Measurements from ENCODE around the gene CEP68. TPM values are rescaled to one million over a fixed set of nuclear protein-coding genes. Genes with fewer than 3 reads are reported as not detected.
A peak's percentile ranks its signal among the peaks of the same experiment; 100 is the strongest.

CEP68 gene
- total RNA-seq, 1 donor from 2014 or later: 5.9 TPM

DNA sequence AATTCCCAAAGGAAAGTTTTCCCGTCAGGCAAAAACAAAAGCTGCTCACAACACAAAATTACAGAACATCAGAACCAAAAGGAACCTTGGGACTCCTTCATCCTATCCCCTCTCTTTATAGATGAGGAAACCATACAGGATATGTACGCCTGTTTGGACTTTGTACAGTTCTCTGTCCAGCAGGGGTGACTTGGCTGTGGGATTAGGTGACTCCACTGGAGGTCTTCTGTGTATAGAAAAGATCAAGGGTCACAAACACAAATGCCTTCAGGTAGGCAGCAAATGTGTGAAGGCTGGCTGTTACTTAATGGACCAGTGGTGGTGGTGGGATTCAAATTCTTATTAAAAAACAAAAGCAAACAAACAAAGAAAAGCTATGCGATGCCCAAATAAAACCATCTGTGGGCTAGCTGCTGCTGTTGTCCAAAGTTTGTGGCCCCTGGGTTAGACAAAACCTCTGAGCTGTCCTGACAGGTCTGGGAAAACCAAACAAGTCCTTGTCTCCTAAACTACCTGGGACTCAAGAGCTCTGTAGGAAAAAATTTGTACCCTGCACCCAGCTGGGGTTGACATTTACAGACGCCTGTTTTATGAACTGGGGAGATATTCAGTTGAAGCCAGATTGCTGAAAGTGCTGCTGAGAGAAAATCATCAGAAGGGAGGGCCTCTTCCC lies 1.3 kb upstream of the CEP68 start:
- Mint-ChIP-seq H3K4me3 (ENCODE audit: low read depth) (peak overlapping the region; percentile 92), H3K4me1 (ENCODE audit: low read depth) (peaks cover 52% of the 10 kb centered on the region), H3K36me3 (ENCODE audit: low read depth) (peaks cover 12% of the 10 kb centered on the region), H3K27ac (peak overlapping the region; percentile 73), H3K9me3 (no peaks in the 10 kb centered on the region), H3K27me3 (ENCODE audit: low read depth) (no peaks in the 10 kb centered on the region)
- intact Hi-C loops (cut with micrococcal nuclease): loop anchor here (5.0 to 10.0 kb wide), 4 partner anchors 303 to 530 kb away; partner anchors contain the start of genes AFTPH and SPRED2
- no peak for DNase-seq (ENCODE audit: low spot score)

DNA sequence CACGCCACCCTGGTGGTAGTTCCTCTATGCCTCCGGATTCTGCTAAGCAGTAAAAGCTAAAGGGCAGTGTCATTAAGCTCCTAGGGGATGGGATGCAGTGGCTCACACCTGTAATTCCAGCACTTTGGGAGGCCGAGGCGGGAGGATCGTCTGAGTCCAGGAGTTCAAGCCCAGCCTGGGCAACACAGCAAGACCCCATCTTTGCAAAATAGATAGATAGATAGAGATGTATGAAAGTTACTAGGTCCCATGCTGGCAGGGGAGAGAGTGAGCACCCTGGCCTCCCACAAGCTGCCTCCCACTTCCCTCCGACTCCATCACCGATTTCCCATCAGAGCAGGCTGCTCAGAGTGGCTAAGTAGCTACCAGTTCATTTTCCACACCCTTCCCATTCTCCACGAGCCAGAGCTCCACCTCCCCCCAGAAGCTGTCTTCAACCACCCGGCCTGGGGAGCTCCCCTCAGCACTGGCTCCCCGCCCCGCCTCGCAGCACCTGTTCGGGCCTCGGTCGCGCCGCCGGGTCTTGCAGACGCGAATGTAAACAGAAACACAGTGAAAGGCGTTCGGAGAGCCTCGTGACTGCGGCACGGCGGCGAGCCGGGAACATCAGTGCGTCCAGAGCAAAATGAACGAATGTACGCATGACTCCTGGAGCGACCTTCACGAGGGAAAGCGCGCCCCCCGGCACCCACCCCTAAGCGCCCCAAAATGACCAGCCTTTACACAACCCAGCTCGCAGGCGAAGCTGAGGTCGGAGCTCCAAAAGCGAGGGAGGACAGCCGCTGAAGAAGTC lies 598 bp upstream of the CEP68 start:
- peak overlapping the region; percentile 73 for H3K27ac Mint-ChIP-seq
- H3K9me3 Mint-ChIP-seq: no peaks in the 10 kb centered on the region
- no peak for DNase-seq (ENCODE audit: low spot score)
- no peaks in the 10 kb centered on the region for H3K27me3 Mint-ChIP-seq (ENCODE audit: low read depth)
- peaks cover 52% of the 10 kb centered on the region for H3K4me1 Mint-ChIP-seq (ENCODE audit: low read depth)
- H3K36me3 Mint-ChIP-seq (ENCODE audit: low read depth): peaks cover 12% of the 10 kb centered on the region
- H3K4me3 Mint-ChIP-seq (ENCODE audit: low read depth): peak overlapping the region; percentile 92
- intact Hi-C loops (cut with micrococcal nuclease): loop anchor here (1.0 to 10.0 kb wide), 8 partner anchors 67 to 531 kb away; partner anchors contain the start of genes ACTR2, AFTPH, RAB1A and SLC1A4

DNA sequence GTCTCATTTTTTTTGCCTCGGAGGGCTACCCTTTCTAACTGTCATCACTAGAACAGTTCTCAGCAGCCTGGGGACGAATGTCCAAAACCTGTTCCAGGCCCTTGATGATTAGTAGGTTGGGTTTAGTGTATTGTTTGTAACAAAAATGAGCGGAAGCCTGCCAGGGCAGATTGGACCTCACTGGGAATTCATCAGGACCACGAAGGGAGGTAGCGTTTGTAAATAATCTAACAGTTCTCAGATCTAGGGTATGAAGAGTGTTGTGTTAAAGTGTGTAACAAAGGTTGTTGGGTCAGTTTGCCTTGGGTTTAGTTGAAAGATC lies 799 bp downstream of the CEP68 start:
- no peak for DNase-seq (ENCODE audit: low spot score)
- no peaks in the 10 kb centered on the region for H3K9me3 Mint-ChIP-seq
- intact Hi-C loops (cut with micrococcal nuclease): loop anchor here (2.0 to 10.0 kb wide), 6 partner anchors 68 to 532 kb away; partner anchors contain the start of genes ACTR2, AFTPH, SLC1A4 and SPRED2
- H3K4me1 Mint-ChIP-seq (ENCODE audit: low read depth): peaks cover 52% of the 10 kb centered on the region
- H3K36me3 Mint-ChIP-seq (ENCODE audit: low read depth): peaks cover 1% of the 10 kb centered on the region
- H3K4me3 Mint-ChIP-seq (ENCODE audit: low read depth): peak overlapping the region; percentile 78
- no peaks in the 10 kb centered on the region for H3K27me3 Mint-ChIP-seq (ENCODE audit: low read depth)
- H3K27ac Mint-ChIP-seq: peak overlapping the region; percentile 71

DNA sequence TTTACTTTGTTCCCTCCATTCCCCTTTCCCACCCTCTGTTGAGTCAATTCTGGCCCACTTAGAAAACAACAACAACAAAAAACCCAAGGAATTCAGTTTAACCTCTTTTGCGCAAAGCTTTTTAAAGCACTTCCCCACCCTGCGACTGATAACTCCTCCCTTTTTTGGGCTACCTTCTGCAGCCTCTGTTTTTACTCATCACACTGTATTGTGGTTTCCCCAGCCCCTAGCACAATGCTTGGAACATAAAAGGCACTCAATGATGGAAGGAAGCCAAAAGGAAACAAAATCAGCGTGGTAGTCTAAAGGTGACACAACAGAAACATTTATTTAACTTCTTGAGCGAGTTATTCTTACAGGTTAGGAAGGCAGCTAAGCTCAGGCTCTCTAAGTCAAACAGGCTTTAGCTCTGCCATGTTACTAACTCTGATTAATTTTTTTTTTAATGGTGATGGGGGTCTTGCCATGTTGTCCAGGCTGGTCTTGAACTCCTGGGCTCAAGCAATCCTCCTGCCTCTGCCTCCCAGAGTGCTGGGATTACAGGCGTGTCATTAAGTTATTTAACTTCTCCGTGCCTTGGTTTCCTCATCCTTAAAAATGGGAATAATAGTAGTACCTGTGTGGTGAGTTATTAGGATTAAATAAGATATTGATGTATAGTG lies 1.3 kb downstream of the CEP68 start:
- peak overlapping the region; percentile 78 for H3K4me3 Mint-ChIP-seq (ENCODE audit: low read depth)
- no peaks in the 10 kb centered on the region for H3K36me3 Mint-ChIP-seq (ENCODE audit: low read depth)
- peak overlapping the region; percentile 71 for H3K27ac Mint-ChIP-seq
- intact Hi-C loops (cut with micrococcal nuclease): loop anchor here (2.0 to 10.0 kb wide), 6 partner anchors 69 to 533 kb away; partner anchors contain the start of genes ACTR2, AFTPH, SLC1A4 and SPRED2
- H3K4me1 Mint-ChIP-seq (ENCODE audit: low read depth): peaks cover 50% of the 10 kb centered on the region
- peak; percentile 67 for DNase-seq (ENCODE audit: low spot score)
- H3K27me3 Mint-ChIP-seq (ENCODE audit: low read depth): no peaks in the 10 kb centered on the region
- H3K9me3 Mint-ChIP-seq: no peaks in the 10 kb centered on the region

DNA sequence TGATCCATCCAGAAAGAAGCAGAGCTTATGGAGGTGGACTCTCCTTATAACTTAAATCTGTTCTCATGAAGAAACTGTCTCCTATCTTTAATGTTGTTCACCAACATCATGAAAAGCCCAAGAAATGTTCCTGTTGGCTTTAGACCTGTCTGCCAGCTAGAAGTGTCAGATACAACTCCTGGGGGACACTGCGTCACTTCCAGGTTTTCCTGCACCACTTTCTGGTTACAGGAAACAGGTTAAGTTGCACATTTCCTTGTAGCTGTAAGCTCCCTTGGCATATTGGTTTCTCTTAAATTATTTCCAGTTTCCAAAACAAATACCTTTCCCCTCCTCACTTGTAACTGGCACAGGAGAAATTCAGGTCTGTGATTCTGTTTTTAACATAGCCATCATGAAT lies 2.9 kb downstream of the CEP68 start:
- Mint-ChIP-seq H3K9me3 (no peaks in the 10 kb centered on the region), H3K36me3 (ENCODE audit: low read depth) (no peaks in the 10 kb centered on the region), H3K4me1 (ENCODE audit: low read depth) (peaks cover 40% of the 10 kb centered on the region), H3K27me3 (ENCODE audit: low read depth) (no peaks in the 10 kb centered on the region), H3K27ac (no peak overlapping the region), H3K4me3 (ENCODE audit: low read depth) (no peak overlapping the region)
- DNase-seq (ENCODE audit: low spot score): no peak
- intact Hi-C loops (cut with micrococcal nuclease): loop anchor here (5.0 to 10.0 kb wide), 4 partner anchors 307 to 534 kb away; partner anchors contain the start of genes AFTPH and SPRED2

DNA sequence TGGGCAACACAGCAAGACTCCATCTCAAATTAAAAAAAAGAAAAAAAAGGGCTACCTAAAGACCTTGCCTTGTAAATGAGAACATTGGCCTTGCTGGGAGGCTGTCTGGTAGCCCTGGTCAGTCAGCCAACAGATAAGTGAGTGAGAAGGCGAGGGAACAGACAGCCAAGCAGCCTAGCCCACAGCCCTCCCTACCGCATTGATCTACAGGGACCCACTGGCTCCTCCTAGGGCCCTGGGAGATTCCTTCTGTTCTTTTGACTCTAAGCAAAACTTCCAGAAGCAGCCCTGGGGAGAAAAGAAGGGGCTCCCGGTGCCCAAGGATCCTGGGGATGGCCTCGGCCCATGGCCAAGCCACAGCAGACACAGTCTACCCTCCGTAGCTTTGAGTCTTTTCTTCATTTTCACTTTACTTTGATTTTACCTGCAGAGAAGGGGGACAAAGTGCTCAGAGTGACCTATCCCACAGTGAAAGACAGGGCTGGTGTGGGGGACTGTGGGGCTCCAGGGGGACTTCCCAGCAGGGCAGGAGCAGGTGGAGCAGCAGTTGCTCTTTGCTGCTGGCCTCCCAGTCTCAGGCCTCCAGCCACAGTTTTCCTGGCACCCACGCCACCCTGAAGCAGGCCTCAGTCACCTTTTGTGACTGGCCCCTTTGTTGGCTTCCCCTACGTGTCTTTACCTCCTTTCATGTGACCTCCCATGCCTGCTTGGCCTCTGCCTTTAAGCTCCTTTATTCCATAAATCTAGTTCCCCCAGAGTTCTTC lies 5.1 kb downstream of the CEP68 start:
- Mint-ChIP-seq H3K4me3 (ENCODE audit: low read depth) (no peak overlapping the region), H3K9me3 (no peaks in the 10 kb centered on the region), H3K27me3 (ENCODE audit: low read depth) (no peaks in the 10 kb centered on the region), H3K36me3 (ENCODE audit: low read depth) (no peaks in the 10 kb centered on the region), H3K27ac (no peak overlapping the region), H3K4me1 (ENCODE audit: low read depth) (peaks cover 32% of the 10 kb centered on the region)
- no peak for DNase-seq (ENCODE audit: low spot score)
- intact Hi-C loops (cut with micrococcal nuclease): no loop called here

DNA sequence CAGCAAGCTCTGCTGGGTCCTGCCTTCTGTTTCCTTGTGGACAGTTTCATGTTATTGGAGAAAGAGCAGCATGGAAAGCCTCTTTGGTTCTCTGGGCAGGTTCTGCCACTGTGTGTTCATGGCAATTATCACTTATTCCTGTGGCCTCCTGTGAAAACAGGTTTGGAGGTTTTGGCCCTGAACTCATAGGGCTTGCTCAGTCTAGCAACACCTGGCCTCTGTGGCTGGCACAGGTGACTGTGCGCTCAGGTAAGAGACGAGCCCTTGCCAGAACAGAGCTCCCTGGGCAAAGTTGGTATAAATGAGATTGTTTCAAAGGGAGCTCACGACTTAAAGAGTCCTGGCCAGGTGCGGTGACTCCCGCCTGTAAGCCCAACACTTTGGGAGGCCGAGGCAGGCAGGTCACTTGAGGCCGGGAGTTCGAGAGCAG lies 5.7 kb downstream of the CEP68 start:
- intact Hi-C loops (cut with micrococcal nuclease): no loop called here
- Mint-ChIP-seq H3K27ac (no peak overlapping the region), H3K36me3 (ENCODE audit: low read depth) (no peaks in the 10 kb centered on the region), H3K4me1 (ENCODE audit: low read depth) (peaks cover 31% of the 10 kb centered on the region), H3K27me3 (ENCODE audit: low read depth) (no peaks in the 10 kb centered on the region), H3K4me3 (ENCODE audit: low read depth) (no peak overlapping the region), H3K9me3 (no peaks in the 10 kb centered on the region)
- no peak for DNase-seq (ENCODE audit: low spot score)

DNA sequence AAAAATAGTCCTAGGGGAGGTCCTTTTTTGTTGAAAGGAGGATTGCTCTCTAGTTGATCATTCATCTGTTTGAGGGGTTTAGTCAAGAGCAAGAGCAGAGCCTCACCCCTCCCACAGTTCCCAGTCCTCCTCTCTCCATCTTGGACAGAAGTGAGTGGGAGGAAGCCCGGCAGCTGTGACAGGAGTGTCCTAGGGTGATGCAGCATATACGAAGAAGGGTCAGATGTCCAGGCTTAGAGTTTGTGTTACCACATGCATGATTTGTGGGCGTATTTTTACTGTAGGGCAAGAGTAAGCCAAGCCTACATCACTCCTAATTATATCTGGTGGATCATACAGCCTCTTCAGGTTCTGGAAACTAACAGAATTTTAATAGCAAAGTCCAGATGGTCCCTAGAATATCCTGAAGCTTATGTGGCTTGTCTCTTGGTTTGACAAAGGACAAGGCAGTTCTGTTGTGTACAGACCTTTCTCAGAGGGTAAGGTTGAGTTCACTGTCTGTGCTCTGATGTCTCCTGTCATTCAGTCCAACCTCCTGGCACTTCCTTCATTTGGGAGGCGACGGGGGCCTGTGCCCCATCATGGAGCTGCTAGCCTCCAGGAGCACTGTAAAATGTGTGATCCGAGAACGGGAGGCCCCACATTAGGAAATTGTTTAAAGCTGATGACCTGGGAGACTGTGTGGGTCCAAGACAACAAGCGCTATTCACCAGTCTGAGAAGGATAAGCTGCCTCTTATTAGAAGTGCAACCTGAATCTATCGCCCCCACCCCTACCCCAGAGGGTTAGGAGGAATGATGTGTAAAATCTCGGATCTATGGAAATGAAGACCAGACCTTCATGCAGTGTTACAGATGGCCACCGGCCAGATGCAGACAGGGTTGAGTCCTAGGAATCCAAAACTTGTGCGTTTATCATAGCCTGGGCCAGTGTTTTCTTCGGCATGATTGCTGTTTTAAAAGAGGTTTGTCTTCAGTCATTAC lies 6.9 kb downstream of the CEP68 start:
- intact Hi-C loops (cut with micrococcal nuclease): no loop called here

DNA sequence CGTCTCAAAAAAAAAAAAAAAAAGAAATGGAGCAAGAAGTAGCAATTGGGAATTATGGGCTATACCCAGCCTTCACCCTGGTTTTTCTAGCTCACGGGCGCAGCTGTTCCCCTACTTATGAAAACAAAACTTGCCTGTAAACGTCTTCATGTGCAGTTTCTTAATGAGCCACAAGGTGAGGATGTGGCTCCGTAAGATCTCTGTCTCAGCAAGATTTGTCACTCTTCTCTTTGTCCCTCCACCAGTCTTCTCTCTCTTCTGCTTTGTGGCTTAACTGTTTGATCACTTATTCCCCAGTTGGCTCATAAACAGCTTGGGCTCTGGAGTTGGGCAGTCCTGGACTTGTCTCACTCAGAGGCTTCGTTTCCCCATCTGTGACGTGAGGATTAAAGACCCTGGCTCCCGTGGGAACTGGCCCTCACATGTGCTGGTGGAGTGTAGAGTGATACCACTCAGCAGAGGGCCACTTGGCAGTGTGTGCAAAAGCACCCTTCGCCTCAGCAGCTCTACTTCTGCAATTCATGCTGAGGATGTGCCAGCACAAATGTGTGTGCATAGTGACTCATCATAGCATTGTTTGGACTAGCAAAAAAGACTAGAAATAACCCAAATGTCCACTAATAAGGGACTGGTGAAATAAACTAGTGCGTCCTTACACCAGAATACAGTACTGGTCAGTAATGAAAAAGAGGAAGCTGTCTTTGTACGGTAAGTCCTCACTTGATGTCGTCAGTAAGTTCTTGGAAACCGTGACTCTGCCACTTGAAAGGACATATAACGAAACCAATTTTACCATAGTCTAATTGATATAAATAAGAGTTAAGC lies 8.7 kb downstream of the CEP68 start:
- Mint-ChIP-seq H3K4me1 (ENCODE audit: low read depth) (peaks cover 21% of the 10 kb centered on the region), H3K4me3 (ENCODE audit: low read depth) (no peak overlapping the region), H3K36me3 (ENCODE audit: low read depth) (no peaks in the 10 kb centered on the region), H3K27ac (peak overlapping the region; percentile 69), H3K27me3 (ENCODE audit: low read depth) (no peaks in the 10 kb centered on the region), H3K9me3 (no peaks in the 10 kb centered on the region)
- DNase-seq (ENCODE audit: low spot score): peak; percentile 38
- intact Hi-C loops (cut with micrococcal nuclease): loop anchor here (1.0 to 5.0 kb wide), 4 partner anchors 66 to 507 kb away; partner anchors contain the start of gene RAB1A

More for the DNA sequence above, 6.9 kb downstream of the CEP68 start:
- Mint-ChIP-seq H3K36me3 (ENCODE audit: low read depth) (no peaks in the 10 kb centered on the region), H3K27ac (no peak overlapping the region), H3K27me3 (ENCODE audit: low read depth) (no peaks in the 10 kb centered on the region), H3K4me1 (ENCODE audit: low read depth) (peaks cover 25% of the 10 kb centered on the region), H3K4me3 (ENCODE audit: low read depth) (no peak overlapping the region), H3K9me3 (no peaks in the 10 kb centered on the region)
- no peak for DNase-seq (ENCODE audit: low spot score)

DNA sequence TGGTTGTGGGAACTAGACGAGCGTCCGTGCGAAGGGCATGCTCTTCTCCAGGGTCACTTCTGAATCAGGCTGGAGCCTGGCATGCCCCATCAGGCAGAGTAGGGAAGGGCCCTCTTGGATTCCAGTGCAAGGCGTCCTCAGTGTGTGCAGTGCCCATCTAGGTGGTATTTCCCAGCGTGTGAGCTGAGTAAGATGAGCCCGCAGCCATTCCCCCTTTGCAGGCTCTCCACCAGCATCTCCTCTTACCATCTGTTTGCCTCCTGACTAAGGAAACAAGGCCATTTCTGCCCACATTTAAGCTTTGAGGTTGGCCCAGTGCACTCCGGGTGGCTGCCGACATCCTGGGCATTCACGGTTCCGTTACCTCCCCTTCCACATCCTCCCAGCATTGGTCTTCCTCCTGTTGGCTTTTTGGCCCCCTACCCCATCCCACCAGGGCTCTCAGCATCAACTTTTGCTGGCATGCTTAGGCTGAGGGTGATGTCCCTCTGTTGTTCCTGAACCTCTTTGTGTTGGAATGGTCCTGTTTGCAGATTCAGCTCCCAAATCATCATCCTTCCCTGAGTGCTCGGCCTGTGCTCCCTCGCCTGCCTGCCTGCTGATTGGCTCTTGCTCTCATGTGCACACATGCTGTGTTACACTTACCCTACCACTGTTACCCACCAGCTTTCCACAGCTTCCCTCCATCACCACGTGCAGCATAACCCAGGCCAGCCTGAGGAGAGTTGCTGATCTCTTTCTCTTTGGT lies 11.8 kb downstream of the CEP68 start:
- Mint-ChIP-seq H3K4me3 (ENCODE audit: low read depth) (no peak overlapping the region), H3K27me3 (ENCODE audit: low read depth) (no peaks in the 10 kb centered on the region), H3K9me3 (no peaks in the 10 kb centered on the region), H3K4me1 (ENCODE audit: low read depth) (peaks cover 30% of the 10 kb centered on the region), H3K36me3 (ENCODE audit: low read depth) (peaks cover 26% of the 10 kb centered on the region), H3K27ac (no peak overlapping the region)
- no peak for DNase-seq (ENCODE audit: low spot score)
- intact Hi-C loops (cut with micrococcal nuclease): loop anchor here (5.0 kb wide), 1 partner anchor 504 kb away; no protein-coding TSS in a partner anchor

Measured in activated T-helper 2 cell treated with anti-CD3 and anti-CD28 coated beads, Interferon-gamma antibody, Interleukin-2, Interleukin-4, amounts not matched to agents 10 μg/mL and 5 μg/mL and 100 μg/mL, durations not matched to agents 14 hours and 24 hours and 36 hours (primary cell).